Right renal pelvis (tissue), 4 donors: ENCODE measurements around the gene LILRA6. TPM values are rescaled to one million over a fixed set of nuclear protein-coding genes. Genes with fewer than 3 reads are reported as not detected.
"Not testable (repeated sequence)": the region's sequence is repeated elsewhere in the genome, so short reads cannot be mapped to it uniquely, and the experiment has no call there.

ENCODE experiments used
- DNase-seq, 4 donors: peaks; one replicate each; pipeline ENCODE4 v3.0.0-alpha.2; 2013; ENCODE audit warnings: low read depth in 4 of 4, low spot score in 3 of 4, missing footprints in 1 of 4
- polyA plus RNA-seq, 4 donors: library from polyadenylated mRNA; unstranded; fragments of 120-200 nt; gene quantifications; one replicate each; pipeline ENCODE4 v1.2.1, GENCODE V29; 2013; ENCODE audit not compliant: insufficient read length in 4 of 4

Gene LILRA6
- polyA plus RNA-seq = under 1 TPM; 0.25 to 0.83 (median 0.65) TPM

DNA sequence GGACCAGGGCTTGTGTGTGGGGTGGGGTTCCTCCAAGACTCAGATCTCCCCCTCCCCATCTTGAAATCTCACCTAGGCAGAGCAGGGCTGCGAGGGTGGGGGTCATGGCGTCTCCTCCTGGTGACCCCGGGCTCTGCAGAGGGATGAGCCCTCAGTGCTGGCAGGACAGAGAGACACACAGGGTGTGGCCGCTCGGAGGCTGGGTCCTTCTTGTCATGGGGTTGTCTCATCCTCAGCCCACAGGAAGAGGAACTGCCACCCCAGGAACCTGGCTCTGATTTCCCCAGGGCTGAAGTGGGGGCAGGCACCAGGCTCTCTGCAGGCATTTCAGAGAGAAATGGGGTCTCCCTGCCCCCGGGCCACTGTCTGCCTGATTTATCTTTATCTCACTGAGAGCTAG, at the start of gene LILRA6:
LILRA6 (minus strand) TSS at position 145 of the 400 bp plus-strand sequence.
- DNase-seq = not testable (repeated sequence)

DNA sequence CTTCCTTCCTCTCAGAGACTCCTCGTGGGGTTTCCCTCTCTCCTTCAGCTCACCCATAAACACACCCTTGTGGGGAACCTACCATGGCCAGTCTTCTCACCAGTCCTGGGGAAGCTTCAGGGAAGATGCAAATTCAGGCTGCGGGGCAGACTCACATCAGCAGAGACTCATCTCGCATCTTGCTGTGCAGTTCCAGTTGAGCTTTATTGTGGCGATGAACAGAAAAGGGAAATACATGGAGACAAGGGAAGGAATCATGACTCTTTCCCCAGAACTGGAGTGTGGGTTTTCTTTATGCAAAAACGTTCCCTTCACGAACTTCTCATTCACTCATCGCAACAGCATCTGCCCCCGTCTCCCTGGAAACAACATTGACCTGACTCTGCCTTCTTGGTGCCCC, 46.6 kb upstream of the LILRA6 start:
- not testable (repeated sequence) for DNase-seq

DNA sequence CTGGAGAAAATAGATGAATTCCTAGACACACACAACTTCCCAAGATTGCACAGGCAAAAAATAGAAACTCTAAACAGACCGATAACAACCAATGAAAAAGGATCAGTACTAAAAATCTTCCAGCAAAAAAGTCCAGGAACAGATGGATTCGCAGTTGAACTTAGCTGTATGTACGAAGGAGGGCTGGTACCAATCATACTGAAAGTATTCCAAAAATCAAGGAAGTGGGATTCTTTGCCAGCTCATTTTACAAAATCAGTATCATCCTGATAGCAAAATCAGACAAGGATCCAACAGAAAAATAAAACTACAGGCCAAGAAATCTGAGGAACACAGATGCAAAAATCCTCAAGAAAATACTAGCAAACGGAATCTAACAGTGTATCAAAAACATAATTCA, 44.9 kb upstream of the LILRA6 start:
- DNase-seq = no peak

DNA sequence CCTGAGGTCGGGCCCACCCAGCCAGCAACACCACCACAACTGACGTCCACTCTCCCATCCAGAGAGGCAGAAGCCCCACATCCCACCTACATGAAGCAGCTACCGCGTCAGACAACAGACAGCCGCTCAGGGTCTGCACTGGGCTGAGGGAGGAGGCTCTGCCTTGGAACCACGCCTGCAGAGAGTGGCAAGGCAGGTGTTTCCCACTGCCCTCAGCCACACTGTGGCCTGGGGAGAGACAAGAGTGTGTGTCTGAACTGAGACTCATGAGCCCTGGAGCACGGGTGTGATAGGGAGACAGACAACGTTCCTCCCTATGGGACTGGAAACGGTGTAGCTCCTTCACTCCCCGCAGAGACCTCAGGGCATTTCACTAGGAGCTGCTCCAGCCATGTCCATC, 43.7 kb upstream of the LILRA6 start:
- not testable (repeated sequence) for DNase-seq

DNA sequence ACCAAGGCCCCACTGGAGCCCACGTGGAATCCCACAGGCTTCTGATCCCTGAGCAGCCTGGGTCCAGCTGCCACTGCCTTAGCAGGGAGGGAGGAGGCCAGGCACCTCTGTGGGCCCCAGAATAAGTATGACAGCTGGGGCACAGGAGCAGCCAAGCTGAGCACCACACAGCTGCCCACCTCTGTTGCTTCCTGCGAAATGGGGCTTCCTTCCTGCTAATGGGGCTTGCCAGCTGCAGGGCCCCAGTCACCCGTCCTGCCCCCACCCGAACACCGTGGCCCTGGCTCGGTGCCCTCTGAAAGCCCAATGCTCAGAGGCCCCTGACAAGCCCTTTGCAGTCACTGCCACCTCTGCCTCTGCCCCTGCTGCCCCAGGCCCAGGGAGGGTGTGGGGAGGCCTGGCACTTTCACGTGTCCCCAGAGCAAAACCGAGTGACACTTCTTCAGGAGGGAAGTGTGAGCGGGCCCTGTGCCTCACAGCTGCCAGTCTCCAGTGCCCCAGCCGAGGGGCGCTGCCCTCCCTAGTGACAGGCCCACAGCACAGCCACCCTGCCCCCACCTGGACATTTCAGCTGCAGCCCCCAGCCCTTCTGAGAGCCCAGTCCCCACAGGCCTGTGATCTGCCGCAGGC, 43.0 kb upstream of the LILRA6 start:
- not testable (repeated sequence) for DNase-seq

DNA sequence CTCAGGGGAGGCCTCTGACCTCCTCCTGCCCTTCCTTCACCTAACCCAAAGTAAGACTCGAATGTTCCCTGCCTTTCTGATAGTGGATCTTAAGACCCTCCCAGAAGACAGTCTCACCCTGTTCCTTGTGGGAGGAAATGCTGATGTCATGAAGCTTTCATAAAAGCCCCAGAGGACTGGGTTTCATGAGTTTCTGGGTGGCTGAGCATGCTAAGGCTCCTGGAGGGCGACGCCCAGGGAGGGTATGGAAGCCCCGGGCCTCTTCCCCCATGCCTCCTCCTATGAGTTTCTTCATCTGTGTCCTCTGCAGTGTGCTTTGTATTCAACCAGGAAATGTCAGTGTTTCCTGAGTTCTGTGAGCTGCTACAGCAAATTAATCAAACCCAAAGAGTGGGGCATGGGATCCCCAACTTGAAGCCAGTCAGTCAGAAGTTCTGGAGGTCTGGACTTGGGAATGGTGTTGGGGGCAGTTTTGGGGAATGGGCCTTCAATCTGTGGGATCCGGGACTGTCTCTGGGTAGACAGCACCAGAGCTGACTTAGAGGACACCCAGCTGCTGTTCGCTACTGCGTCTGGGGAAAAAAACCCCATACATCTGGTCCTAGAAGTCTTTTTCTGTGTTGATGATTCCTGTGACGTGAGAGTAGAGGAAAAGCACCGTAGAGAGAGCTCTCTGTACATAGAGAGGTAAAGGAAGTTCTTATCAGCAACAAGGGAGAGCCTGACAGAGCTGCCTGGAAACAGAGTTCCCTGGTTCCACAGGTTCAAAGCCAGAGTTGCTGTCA, 40.3 kb upstream of the LILRA6 start:
- DNase-seq = no peak

DNA sequence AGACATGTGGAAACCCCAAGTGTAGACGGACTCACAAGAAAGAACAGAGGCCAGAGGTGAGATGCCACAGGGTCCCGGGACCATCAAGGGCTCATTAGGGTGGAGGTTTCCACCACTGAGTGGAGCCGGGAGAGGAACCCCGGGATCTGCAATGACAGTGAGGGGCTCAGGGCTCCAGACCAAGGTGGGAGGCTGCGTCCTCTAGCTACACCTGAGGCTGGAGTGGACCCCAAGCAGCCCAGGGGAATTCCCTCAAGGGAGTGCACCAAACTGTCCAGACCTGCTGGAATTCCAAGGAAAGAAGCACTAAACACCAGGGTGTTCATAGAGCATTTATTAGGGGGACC, 39.1 kb upstream of the LILRA6 start:
- DNase-seq = not testable (repeated sequence)

DNA sequence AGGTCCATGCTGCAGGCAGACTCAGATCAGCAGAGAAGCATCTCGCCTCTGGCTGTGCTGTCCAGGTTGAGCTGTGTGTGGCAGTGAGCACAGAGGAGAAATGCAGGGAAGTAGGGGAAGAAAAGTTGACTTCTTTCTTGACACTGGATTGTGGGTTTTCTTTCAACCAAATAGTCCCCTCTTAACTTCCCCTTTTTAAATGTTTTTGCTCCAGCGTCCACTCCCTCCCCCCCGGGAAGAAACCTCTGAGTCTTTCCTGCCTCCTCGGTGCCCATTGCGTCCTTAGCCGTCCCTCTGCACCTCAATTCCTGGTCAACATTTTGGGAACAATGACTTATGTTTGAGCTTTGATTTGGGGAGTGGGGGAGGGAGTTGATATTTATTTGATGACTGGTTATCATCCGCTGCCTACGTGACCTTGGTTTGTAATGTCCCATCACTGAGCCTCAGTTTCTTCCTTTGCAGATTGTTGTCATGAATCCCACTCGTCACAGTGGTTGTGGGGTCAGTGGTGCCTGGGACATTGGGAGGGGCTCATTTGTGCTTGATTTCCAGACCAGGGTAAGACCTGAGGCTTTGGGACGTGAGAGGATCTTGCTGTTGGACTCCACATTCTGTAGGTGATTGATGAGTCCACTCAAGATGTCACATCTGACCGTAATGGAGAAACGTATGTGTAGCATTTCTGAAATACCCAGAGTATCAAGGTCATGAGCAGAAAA, 38.6 kb upstream of the LILRA6 start, which contains the start of gene LILRB2:
LILRB2 (minus strand) TSS at position 104 of the 722 bp plus-strand sequence. CDS start 614 bp downstream, outside the sequence.
- no peak for DNase-seq

DNA sequence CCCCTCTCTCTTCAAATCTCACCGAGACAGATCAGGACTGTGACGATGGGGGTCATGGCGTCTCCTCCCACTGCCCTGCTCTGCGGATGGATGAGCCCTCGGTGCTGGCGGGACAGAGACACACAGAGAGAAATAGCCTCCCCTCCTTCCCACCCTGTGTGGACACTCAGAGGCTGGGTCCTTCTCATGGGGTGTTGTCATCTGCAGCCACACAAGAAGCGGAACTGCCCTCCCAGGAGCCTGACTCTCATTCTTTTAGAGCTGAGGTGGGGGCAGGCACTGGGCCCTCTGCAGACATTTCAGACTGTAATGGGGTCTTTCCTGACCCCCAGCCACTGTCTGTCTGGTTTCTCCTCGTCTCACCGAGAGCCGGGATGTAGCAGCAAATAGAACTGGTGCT, 37.9 kb upstream of the LILRA6 start:
- DNase-seq = not testable (repeated sequence)

DNA sequence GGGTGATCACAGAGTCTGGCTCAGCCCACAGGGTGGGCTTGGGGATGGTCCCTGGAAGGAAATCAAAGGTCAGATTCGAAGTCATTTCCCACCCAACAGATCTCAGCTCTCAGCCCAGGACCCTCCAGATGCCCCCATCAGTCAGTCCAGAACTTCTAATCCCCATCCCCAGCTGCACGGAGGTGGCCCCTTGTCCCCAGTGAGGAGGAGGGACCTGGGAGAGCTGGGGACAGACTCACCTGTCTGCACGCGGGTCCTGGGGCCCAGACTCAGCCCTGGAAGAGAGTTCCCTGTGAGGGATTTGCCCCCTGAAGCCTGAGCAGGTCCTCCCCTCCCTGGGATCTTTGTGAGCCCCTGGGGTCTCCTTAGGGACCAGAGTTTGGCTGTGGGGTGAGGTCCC, 37.4 kb upstream of the LILRA6 start:
- DNase-seq = not testable (repeated sequence)

DNA sequence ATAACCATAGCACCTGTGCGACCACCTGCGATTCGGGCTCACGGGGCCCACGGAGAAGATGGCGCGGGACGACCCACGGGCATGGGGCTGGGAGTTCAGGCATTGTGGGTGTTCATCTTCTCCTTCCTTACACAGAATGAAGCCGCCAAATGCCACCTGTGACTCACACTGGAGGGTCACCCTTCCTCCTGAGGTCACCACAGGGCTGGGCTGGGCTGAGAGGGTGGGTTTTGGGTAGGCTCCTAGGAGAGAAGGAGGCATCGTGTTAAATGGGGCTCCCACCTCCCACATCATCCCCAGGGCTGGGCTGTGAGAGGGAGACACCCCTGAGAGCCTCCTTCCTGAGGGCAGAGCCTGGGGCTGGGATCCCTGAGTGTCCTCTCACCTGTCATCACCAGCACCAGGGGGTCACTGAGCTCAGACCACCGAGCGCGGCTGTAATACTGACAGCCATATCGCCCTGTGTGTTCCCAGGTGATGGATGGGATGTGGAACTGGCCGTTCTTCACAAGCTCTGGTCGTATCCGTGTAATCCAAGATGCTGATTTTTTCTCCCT, 36.9 kb upstream of the LILRA6 start:
- DNase-seq = no peak

DNA sequence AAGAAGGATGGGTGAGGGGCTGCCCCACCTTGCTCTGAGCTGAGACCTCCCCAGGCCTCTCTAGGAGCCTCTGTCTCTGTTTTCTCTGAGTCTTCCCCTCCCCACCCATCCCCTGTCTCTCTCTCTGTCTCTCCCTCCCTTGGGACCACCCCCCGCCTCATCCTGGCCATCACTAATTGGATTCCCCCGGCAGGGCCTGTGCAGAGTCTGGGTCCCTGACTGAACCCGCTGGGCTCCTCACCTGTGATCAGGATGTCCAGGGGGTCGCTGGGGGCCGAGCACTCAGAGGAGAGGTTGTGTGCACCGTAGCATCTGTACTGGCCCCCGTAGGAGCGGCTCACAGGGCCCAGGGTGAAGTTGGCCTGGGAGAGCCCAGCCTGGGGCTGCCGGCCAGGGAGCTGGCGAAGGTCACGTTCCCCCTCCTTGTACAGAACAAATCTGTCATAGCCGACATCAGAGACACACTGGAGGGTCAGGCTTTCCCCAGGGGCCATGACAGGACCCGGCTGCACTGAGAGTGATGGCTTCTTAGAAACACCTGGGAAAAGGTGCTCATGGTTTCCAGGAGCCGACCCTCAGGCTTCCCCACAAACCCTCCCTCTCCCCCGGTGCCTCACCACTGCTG, 36.1 kb upstream of the LILRA6 start:
- not testable (repeated sequence) for DNase-seq

DNA sequence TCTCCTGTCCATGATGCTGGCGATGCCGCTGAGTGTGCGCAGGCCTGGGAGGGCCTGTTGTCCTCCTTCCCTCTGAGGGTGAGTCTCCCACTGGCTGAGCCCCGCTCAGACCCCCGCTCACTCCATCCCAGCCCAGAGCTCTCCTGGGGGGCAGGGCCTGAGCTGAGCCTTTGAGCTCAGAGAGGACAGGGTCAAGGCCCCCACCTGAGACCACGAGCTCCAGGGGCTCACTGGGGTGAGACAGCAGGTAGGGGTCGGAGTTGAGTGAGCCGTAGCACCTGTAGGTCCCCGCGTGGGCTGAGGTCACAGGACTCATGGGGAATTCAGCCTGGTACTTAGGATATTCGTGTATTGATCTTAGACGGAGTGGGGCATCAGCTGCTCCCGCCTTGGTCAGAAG, 35.5 kb upstream of the LILRA6 start:
- DNase-seq = not testable (repeated sequence)

DNA sequence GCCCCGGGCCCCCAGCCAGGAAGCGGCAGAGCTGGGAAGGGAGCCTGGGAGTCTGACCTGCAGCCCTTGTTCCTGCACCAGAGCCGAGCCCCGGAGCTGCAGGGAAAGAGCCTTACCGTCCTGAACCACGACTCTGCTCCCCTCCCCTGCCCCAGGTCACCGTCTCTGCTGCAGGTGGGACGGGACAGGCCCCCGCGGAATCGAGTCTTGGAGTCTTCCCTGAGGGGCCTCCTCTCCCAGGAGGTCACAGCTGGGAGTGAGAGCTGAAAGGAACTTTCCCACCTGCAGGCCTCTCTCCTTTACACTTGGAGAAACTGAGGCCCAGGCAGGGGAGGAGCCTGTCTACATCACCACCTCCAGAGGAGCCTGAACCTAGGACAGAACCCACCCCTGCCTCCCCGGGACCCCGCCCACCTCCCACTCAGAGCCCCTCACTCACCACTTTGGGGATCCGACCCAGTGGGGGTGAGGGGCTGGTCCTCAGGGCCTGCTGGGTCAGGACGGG, 34.6 kb upstream of the LILRA6 start:
- not testable (repeated sequence) for DNase-seq

DNA sequence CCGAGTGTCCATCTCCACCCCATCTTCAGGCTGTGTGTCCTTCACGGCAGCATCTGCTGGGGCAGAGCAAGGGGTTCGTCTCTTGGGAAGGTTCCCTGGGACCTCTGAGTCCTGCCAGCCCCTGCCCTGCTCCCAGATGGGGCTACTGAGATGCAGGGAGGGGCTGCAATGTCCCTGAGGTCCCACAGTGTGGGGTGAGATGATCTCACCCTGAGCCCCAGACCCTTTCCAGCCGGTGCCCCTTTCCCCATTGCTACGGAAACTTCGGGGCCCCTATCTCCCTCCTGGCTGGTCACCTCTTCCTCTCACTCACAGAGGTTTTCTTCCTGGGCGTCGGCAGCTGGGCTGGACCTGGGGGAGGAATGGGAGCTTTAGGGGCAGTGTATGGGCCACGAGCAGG, 33.4 kb upstream of the LILRA6 start:
- no peak for DNase-seq

DNA sequence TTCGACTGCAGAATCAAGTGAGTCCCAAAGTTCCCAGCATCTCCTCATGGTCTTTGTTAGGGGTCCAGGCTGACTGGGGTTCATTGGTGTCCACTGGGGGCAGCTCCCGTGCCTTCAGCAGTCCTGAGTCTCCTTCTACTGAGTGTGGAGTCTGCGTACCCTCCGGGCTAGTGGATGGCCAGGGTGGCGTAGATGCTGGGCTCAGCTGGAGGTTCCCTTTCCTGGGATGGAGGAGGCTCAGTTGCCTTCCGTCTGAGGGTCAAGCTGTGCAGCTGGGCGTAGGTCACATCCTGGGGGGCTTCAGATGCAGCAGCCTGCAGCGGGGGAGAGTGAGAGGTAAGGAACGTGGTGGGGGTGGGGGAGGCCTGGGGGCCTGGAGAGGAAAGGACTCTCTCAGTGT, 31.9 kb upstream of the LILRA6 start:
- DNase-seq = not testable (repeated sequence)

DNA sequence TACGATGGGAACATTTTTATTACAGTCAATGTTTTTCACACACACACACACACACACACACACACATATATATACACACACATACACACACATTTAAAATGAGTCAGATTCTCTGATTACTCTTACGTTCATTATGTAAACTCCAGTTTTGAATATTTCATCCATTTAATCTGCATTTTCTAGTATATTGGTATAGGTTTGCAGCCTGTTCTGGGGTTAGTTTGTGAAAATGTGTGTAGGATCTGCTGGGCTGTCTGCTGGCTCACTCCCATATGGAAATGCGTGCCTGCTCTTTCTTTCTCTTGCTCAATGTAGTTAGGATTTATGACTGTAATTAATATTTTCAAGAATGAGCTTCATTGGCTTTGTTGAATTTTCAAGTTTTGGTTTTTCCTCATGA, 31.2 kb upstream of the LILRA6 start:
- DNase-seq = no peak

DNA sequence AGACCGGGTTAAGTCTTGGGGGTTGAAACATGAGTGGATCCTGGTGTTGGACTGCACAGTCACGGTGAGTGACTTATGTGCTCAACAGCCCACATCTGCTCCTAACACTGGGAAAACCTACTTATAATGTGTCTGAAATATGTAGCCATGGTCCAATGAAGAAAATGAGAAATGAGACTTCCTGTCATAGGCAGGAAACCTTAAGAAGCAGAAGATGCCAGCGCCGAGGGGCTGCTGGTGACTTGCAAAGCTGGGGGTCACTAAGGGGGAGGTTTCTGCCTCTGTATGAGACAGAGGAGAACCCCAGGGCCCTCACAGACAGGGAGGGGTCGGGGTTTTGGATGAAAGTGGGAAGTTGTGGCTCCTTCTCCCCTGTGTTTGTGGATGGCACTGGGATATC, 29.6 kb upstream of the LILRA6 start:
- DNase-seq = not testable (repeated sequence)

DNA sequence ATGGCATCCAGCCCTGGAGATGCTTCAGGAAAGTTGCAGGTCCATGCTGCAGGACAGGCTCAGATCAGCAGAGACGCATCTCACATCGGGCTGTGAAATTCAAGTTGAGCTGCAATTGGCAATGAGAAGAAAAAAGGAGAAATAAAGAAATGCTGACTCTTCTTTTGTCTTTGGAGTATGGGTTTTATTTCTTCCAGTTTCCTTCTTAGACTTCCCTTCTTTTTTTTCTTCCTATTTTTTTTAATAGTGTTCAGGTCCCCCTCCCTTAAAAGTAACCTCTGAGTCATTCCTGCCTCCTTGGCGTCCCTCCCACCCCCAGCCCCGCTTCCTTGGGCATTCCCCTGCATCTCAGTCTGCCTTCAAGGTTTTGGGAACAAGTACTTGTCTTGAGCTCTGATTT, 29.0 kb upstream of the LILRA6 start:
- not testable (repeated sequence) for DNase-seq

DNA sequence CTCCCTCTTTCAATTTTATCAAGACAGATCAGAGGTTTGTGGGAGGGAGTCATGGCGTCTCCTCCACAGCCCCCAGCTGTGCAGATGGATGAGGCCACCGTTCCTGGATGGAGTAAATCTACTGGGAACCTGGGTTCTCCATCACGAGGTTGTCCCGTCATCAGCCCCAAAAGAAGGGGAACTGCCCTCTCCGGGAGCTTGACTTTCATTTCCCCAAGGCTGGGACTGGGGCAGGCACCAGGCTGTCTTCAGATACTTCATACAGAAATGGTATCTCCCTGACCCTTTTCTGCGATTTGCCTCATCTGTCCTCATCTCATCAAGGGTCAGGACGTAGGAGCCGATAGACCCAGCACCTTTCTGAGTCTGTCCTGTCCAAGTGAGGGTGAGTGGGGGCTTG, 28.5 kb upstream of the LILRA6 start:
- DNase-seq = no peak
